Dermis blood vessel endothelial cell (primary cell): ENCODE data around the gene PHF19. TPM values are rescaled to one million over a fixed set of nuclear protein-coding genes. Genes with fewer than 3 reads are reported as not detected.

Source experiments
- DNase-seq: peaks from one replicate; pipeline ENCODE4 v3.0.0; 2010
- total RNA-seq: library from RNA; depleted of rRNA; stranded (reverse); fragments of >200 nt; gene quantifications from 2 replicates; pipeline ENCODE4 v1.2.3, GENCODE V29; 2014

PHF19 gene
- total RNA-seq, 1 donor from 2014 or later = 20.4 TPM

- DNase-seq = peak; percentile 40
These were observed 15.1 kb upstream of the PHF19 start for GRCh38 chr9:120891884-120892747.

- no peak for DNase-seq
These were observed 14.4 kb upstream of the PHF19 start for GRCh38 chr9:120891245-120891883.

GRCh38 chr9:120890320-120891244 is 13.6 kb upstream of the PHF19 start:
- no peak for DNase-seq

GRCh38 chr9:120889606-120890271 is 12.8 kb upstream of the PHF19 start:
- DNase-seq = no peak

GRCh38 chr9:120888626-120889025 is 11.6 kb upstream of the PHF19 start:
- no peak for DNase-seq

- DNase-seq = no peak
These were observed 9.5 kb upstream of the PHF19 start for GRCh38 chr9:120886490-120886967.

- DNase-seq = no peak
These were observed 9.0 kb upstream of the PHF19 start for GRCh38 chr9:120885958-120886357.

GRCh38 chr9:120885457-120885856 is 8.5 kb upstream of the PHF19 start:
- no peak for DNase-seq

GRCh38 chr9:120883608-120883996 is 6.6 kb upstream of the PHF19 start:
- no peak for DNase-seq

GRCh38 chr9:120882935-120883607 is 6.1 kb upstream of the PHF19 start:
- no peak for DNase-seq

GRCh38 chr9:120879446-120879845 is 2.5 kb upstream of the PHF19 start:
- no peak for DNase-seq

- DNase-seq = no peak
These were observed 1.5 kb upstream of the PHF19 start for GRCh38 chr9:120878188-120879130.

GRCh38 chr9:120877276-120878034 is 467 bp upstream of the PHF19 start:
- peak; percentile 81 for DNase-seq

GRCh38 chr9:120875954-120876841 is 790 bp downstream of the PHF19 start:
- peak; percentile 92 for DNase-seq

GRCh38 chr9:120875643-120875953 is 1.4 kb downstream of the PHF19 start:
- no peak for DNase-seq

GRCh38 chr9:120875195-120875565 is 1.8 kb downstream of the PHF19 start:
- no peak for DNase-seq

- no peak for DNase-seq
These were observed 2.5 kb downstream of the PHF19 start for GRCh38 chr9:120874226-120875194.

- DNase-seq = no peak
These were observed 3.5 kb downstream of the PHF19 start for GRCh38 chr9:120873512-120873911.
